Stimulated activated CD8-positive, alpha-beta memory T cell treated with anti-CD3 and anti-CD28 coated beads, Interleukin-15, amount 100 ng/mL, for 24 hours (primary cell): ENCODE data around the gene CYP39A1.

ENCODE experiments used
- DNase-seq: peaks from one replicate; pipeline ENCODE4 v3.0.0-alpha.2; 2020; ENCODE audit warnings: low read depth

The CYP39A1 gene

GRCh38 chr6:46511320-46511719, 141.3 kb downstream of the CYP39A1 start:
- DNase-seq = no peak

DNA sequence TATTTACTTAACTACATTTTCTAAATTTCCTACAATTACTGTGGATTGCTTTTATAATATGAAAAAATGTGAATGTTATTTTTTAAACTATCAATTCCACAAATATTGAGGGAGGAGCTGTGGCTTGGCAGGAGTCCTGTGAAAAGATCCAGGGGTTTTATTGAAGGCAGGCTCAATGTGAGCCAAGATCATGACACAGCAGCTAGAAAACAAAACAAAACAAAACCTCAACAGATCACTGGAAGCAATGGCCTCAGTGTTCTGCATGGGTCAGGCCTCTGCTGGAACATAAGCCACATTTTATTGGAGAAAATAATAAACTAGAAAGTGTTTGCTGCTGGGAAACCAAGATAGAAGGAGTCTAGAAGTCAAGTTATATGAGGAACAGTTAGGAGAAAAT, 142.0 kb downstream of the CYP39A1 start:
- no peak for DNase-seq

GRCh38 chr6:46509981-46510510, 142.6 kb downstream of the CYP39A1 start:
- DNase-seq = no peak

DNA sequence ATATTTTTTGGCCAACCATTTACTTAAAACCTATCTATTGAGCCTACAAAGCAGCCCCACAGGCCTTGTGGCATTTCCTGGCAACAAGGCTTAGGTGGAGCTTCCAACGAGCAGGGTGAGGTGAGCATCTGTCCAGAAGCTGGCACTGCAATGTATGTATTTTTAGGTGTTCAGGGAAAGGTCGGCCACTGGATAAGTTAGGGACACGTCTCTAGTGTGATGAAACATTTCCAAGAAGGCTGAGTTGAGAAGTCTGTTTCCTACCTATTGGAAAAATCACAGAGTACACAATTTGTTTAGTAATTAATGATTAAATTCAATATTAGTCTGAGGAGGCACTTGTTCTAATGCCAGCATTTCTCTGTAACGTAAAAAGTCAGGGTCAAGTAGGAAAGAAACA, 143.6 kb downstream of the CYP39A1 start:
- DNase-seq = no peak

GRCh38 chr6:46507426-46507825, 145.2 kb downstream of the CYP39A1 start:
- DNase-seq = no peak

GRCh38 chr6:46505693-46506512, 146.7 kb downstream of the CYP39A1 start:
- no peak for DNase-seq

DNA sequence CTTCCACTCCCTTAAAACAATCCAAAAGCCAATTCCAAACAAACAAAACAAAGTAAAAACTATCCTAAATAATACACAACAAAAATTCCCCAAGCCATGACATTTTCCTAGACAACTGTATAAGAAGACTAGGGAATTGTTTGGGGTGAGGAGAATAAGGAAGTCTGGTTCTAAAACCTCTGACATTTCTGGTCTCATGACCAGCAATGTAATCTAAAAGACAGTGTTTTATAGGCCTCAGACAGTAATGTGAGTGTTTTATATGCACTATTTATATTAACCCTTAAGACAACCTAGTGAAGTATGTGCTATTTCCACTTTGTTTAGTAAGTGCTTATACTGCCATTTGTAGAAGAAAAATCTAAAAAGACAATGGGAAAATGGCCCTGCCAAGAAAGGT, 148.4 kb downstream of the CYP39A1 start:
- DNase-seq = no peak

DNA sequence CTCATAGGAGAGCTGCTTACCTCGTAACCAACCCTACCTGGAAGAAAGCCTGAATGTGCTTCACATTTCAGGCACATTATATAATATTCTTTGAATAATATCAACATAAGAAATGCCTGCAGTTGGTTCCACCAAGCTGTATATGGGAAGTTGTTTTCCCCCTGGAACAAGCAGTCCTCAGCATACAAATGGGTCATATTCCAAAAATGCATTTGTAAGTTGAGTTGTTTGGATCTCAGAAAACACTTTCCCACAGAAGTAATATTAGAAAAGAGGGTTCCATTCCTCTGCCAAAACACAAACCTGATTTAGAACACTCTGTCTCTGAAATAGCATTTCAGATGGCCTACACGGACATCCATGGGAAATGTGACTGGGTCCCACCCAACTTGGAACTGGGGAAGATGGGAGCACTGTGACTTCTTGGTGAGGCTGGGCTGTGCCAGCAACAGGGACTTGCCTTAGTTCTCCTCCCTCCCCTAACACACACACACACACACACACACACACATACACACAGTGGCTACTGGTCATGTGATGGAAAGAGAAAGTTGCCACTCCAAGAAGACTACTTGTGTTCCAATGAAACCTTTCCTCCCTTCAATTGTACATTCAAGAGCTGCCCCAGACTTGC, 150.0 kb downstream of the CYP39A1 start:
- DNase-seq = no peak

GRCh38 chr6:46501136-46502089, 151.2 kb downstream of the CYP39A1 start:
- DNase-seq = no peak

GRCh38 chr6:46500382-46500781, 152.2 kb downstream of the CYP39A1 start:
- DNase-seq = no peak
